Activated CD4-positive, alpha-beta T cell treated with anti-CD3 and anti-CD28 coated beads, Interleukin-2, Interleukin-4, amounts not matched to agents 100 ng/mL and 50 ng/mL, durations not matched to agents 16 hours and 8 hours (primary cell): Measurements from ENCODE around the gene TMEM50B.
"Not testable (repeated sequence)": the region's sequence is repeated elsewhere in the genome, so short reads cannot be mapped to it uniquely, and the experiment has no call there.

Source experiments
- DNase-seq: peaks from one replicate; pipeline ENCODE4 v3.0.0-alpha.2; 2020; ENCODE audit warnings: low spot score

The TMEM50B gene

GRCh38 chr21:33479679-33480480 is at the start of gene TMEM50B:
Gene TMEM50B (minus strand): TSS chr21:33479974. CDS start chr21:33468885, 11,089 bp downstream.
- peak; percentile 96 for DNase-seq

DNA sequence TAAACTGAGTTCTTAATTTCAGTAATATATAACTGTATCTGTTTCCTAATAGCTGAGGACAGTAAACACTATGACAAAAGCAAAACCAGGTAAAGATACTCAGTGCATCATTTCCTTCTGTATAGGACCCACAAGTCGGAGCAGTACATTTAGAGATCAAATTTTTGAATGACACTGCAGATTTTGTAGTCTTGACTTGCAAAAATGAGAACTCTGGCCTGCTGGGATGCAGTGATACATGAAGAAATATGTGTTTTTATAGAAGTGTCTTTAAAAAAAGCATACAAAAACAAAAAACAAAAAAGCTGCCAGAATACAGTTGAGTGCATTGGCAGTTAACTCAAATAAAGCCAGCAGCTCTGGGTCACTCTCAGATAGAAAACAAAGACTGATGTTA is 43.2 kb upstream of the TMEM50B start:
- DNase-seq = no peak

GRCh38 chr21:33522297-33522952 is 42.7 kb upstream of the TMEM50B start:
- DNase-seq = no peak

GRCh38 chr21:33518899-33519298 is 39.1 kb upstream of the TMEM50B start:
- DNase-seq = no peak

DNA sequence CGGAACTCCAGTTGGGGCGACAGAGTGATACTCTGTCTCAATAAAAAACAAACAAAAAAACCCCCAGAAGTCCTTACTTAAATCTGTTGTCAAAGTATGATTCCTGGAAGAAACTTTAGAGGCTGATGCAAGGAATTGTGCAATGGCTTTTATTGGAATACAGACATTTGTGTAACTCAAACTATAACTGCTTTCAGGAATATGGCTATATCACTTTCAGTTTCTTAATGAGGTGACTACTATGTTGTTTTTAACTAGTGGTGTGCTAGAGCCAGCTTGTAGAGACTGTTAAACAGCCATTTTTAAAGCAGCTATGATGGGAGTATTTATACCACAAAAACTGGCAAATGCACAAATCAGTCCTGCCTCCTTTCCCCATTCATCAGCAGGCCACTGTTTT is 34.5 kb upstream of the TMEM50B start:
- peak; percentile 2 for DNase-seq

GRCh38 chr21:33512481-33512880 is 32.7 kb upstream of the TMEM50B start:
- no peak for DNase-seq

DNA sequence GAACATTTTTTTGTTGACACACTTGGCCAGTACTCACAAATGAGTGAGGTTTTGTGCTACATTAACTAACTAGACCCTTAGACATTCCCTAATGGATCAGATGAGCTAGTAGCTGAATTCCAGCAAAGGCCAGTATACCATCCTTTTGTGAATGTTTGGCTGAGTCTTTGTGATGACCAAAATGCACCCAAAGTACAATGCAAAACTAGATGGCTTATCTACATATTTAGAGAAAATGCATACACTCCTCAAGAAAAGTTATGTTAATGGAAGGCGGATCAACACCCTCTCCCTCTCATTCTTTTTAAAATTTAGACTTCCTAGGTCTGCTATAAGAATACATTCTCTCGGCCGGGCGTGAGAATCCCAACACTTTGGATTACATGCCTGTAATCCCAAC is 31.9 kb upstream of the TMEM50B start:
- DNase-seq = no peak

DNA sequence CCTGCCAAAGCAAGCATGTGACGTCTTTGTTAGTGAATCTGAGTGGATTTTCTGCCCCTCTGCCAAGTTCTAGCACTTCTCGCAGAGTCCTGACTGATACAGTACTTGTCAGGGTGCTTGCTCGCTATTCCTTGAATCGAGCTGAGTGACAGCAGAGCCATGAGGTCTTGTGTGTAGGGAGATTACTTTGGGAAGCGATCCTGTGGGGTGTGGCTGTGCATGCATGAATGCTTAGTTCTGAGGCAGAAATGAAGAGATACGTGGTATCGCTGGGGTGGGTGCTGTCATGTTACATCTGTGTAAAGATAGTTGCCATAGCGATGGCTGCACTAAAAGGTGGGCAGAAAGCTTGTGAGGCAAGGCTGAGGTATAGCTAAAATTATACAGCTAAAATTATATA is 31.1 kb upstream of the TMEM50B start:
- no peak for DNase-seq

- not testable (repeated sequence) for DNase-seq
Observed at GRCh38 chr21:33507003-33507402, 27.2 kb upstream of the TMEM50B start.

DNA sequence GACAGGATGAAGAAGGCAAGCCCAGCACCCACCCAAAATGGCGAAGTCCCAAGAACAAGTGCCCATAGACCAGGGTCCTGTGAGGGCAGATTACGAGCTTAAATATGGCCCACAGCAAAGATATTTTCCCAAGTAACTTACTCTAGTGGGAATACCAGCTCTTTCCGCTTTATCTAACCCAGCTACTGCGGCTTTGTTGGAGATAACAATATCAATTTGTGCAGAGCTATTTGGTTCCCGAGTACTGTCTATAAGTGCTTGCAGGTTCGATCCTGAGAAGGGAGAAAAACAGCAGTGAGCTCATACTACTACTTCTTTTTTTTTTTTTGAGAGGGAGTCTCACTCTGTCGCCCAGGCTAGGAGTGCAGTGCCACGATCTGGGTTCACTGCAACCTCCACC is 26.1 kb upstream of the TMEM50B start:
- DNase-seq = no peak

DNA sequence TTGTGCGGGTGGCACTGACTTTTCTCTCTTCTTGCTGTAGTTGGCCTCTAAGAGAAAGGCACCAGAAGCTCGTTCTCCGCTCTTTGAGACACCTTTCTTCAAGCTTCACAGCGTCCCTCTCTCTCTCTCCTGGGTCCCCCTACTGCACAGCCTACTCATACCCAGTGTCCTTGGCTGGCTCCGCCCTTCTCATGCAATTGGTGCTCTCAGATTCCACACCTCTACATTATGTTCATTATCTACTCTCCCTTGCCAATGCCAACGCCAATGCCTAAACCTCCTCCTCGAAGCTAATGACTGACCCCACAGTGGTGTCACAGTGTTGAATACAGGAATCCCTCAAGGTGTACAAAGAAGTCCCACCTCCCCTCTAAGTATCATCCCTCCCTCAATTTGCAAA is 16.6 kb upstream of the TMEM50B start:
- no peak for DNase-seq

- no peak for DNase-seq
Observed at GRCh38 chr21:33495743-33496142, 16.0 kb upstream of the TMEM50B start.

GRCh38 chr21:33493756-33494155 is 14.0 kb upstream of the TMEM50B start:
- DNase-seq = no peak

DNA sequence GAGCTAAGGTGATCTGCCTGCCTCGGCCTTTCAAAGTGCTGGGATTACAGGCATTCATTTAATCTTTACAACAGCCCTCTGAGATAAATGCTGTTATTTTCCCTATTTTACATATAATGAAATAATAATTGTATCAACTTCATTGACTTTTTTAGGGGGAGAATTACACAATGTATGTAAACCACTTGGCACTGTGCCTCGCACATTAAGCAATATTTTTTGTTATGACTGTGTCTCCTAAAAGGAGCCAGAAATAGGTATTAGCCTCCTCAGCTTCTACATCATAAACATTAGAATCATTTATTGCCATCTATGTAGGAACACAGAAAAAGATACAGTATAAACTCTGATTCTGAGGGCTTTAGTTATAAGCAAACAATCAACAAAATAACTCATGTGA is 12.8 kb upstream of the TMEM50B start:
- DNase-seq = no peak

- peak; percentile 93 for DNase-seq
Observed at GRCh38 chr21:33491373-33492102, 11.8 kb upstream of the TMEM50B start, which contains the start of gene DNAJC28. Gene DNAJC28 (minus strand): TSS chr21:33491716. CDS start chr21:33489393, 2,323 bp downstream.

DNA sequence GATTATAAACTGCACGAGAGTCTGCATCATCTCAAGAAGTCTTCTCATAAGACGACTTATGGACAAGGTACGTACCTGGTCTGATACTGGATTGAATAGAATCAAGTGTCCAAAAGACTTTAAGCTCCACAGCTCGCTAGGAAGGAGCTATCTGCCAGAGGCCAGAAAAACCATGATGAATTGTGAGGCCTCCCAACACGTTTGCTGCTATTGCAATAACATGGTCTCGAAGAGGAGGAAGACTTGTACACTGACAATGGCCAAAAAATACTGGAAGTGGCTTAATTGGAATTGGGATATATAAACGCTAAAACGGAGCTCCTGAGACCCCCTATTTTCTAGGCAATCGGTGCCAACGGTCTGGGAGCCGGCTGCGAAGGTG is 11.2 kb upstream of the TMEM50B start:
- DNase-seq = no peak

GRCh38 chr21:33488936-33489335 is 9.2 kb upstream of the TMEM50B start:
- no peak for DNase-seq

DNA sequence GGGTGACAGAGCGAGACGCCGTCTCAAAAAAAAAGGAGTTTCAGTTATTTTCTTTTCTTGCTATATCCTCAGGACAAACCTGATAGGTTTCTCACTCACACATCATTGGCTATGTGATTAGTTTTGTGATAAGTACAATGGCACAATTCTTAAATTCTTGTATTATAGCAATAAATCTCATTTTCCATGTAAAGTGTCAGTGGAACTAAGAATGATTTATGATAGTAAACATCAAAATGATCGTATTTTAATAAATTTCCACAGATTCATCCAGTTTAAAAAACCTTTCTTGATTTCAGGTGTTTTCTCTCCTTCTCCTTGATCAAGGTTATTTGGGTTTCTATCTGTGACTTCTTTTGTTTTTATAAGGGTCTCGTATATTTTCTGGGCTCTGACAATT is 8.2 kb upstream of the TMEM50B start:
- no peak for DNase-seq

DNA sequence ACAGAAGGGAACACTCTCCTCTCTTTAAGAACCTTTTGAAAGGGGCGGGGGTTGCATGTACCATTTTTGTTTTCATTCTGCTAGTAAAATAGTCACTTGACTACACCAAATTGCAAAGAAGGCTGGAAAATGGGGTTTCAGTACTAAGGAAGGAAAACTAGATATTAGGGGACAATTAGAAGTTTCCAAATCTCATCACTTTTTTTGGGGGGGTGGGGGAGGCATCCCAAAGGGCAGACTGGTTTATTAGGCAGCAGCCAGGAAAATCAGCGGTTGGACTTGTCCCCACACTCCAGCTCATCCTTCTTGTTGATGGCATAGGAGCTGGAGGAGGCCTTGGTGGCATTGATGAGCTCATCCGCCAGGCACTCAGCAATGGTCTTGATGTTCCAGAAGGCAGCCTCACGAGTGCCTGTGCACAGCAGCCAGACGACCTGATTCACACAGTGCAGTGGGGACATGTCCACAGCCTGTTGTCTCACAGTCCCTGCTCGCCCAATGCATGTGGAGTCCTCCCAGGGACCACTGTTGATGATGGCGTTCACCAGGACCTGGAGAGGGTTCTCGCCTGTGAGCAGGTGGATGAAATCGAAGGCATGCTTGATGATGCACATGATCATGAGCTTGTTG is 1.7 kb upstream of the TMEM50B start:
- DNase-seq = no peak

GRCh38 chr21:33480481-33481103 is 818 bp upstream of the TMEM50B start:
- DNase-seq = no peak

DNA sequence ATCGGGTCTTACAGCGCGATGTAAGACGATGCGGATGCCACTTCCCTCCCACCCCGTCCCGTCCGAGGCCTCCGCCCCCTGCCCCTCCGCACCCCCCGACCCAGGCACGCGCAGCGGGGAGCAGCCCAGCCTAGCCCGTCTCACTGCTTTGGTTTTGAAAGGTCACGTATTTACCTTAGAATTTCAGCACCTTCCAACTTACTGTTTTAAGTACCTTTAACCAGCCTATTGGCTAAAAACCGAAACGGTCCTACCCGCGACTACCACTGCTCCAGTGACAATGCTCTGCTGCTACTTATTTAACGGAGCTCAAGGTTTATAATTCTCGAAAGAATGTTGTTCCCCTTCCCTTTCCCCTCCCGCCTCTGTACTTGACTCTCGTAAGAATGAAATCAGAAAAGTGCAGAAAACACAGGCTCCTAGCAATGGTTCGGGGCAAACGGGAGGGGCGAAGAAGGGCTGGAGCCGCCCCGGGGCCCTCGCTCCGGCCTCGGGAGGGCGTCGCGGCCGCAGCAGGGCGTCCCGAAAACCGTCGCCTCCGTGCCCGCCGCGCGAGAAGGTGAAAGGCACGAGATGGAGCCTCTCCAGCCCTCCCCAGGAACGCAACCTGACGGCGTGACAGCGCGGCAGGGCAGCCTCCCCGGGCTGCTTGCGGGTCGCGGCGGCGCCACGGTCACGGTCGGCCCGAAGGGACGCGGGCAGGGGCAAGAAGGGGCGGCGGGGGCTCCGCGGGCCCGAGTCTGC is 667 bp downstream of the TMEM50B start:
- DNase-seq = peak; percentile 35
